CD4-positive, alpha-beta T cell treated with Interleukin-4 for 4 hours (primary cell): Measurements from ENCODE around the gene PCIF1.
"Not testable (repeated sequence)": the region's sequence is repeated elsewhere in the genome, so short reads cannot be mapped to it uniquely, and the experiment has no call there.

ENCODE experiments used
- DNase-seq: peaks from one replicate; pipeline ENCODE4 v3.0.0-alpha.2; 2020

PCIF1 gene

DNA sequence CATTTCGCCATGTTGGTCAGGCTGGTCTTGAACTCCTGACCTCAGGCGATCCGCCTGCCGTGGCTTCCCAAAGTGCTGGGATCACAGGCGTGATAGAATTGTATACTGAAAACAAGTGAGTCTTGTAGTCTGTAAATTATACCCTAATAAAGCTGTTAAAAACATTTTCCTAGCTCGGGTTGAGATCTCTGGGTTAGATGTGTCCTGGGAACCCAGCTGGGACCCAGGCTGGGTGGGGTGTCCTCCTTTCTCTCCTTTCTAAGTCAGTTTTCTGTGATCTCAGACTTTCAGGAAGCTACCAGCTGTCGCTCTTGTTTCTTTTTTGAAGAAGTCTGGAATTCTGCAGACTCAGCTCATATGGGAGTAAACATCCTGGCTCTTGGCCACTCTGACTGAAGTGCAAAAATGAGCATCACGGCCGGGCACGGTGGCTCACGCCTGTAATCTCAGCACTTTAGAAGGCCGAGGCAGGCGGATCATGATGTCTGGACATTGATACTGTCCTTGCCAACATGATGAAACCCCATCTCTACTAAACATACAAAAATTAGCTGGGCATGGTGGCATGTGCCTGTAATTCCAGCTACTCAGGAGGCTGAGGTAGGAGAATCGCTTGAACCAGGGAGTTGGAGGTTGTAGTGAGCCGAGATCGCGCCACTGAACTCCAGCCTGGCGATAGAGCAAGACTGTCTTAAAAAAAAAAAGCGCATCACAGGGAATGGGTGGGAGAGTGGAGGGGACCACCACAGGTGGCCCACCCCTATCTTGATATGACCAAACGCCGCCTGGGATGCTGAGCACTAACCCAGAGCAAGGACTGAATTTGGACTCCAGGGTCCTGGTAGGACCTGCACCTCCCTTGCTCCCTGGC lies 9.9 kb upstream of the PCIF1 start:
- no peak for DNase-seq

DNA sequence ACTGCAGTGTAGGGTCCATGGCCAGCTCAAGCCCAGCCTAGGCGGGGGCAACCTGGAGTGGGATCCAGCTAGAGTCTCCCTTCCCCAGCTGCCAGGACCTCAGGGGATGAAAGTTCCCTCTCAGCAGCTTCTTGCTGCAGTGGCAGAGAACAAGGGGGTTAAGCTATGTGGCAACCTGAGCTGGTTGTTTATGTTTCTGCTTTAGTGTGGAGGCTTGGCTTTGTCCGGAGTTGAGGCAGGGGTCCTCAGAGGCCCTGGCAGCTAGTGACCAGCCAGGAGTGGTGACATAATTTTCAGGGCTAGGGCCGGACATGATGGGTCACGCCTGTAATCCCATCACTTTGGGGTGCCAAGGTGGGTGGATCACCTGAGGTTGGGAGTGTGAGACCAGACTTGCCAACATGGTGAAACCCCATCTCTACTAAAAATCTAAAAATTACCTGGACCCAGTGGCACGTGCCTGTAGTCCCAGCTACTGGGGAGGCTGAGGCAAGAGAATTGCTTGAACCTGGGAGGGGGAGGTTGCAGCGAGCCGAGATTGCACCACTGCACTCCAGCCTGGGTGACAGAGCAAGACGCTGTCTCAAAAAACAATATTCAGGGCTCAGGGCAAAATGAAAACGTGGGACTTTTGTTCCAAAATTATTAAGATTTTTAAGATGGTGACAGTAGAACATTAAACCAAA lies 8.5 kb upstream of the PCIF1 start:
- DNase-seq = no peak

DNA sequence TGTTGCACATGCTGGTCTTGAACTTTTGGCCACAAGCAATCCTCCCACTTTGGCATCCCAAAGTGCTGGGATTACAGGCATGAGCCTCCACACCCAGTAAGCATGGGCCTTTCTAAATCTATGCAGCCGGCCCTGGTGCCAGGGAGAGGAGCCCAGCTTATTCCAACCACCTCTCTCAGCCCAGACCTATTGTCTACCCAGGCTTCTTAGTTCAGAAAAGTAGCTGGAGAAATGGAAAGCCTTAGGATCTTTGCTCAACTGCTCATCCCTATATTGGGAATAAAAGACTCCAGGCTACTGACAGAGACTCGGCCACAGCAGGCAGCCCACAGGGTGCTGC lies 7.8 kb upstream of the PCIF1 start:
- no peak for DNase-seq

DNA sequence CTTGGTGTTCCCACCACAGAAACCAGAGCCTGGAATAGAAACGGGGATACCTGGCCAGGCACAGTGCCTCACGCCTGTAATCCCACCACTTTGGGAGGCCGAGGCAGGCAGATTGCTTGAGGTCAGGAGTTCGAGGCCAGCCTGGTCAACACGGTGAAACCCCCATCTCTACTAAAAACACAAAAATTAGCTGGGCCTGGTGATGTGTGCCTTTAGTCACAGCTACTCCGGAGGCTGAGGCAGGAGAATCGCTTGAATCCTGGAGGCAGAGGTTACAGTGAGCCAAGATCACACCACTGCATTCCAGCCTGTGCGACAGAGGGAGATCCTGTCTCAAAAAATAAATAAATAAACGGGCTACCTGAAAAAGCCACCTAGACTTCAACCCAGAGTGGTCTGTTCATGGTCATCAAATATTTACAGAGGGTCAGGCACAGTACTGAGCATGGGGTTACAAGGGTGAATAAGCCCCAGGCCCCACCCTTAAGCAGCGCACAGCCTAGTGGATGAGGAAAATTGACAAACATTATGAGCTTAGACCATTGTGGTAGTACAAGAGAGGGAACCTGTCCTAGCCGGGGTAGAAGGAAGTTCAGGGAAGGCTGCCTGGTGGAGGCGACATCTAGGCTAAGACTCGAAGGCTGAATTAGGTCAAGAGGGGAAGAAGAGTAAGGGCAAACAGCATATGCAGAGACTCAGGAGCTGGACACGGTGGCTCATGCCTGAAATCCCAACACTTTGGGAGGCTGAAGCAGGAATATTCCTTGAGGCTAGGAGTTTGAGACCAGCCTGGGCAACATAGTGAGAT lies 7.2 kb upstream of the PCIF1 start:
- no peak for DNase-seq

DNA sequence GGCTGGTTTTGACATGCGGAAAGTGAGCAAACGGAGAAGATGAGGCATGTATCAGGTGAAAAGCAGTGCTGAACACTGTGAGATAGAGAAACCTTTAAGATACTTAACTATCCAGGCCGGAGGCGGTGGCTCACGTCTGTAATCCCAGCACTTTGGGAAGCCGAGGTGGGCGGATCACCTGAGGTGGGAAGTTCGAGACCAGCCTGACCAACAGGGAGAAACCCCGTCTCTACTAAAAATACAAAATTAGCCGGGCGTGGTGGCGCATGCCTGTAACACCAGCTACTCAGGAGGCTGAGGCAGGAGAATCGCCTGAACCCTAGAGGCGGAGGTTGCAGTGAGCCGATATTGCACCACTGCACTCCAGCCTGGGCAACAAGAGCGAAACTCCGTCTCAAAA lies 2.8 kb upstream of the PCIF1 start:
- DNase-seq = not testable (repeated sequence)

DNA sequence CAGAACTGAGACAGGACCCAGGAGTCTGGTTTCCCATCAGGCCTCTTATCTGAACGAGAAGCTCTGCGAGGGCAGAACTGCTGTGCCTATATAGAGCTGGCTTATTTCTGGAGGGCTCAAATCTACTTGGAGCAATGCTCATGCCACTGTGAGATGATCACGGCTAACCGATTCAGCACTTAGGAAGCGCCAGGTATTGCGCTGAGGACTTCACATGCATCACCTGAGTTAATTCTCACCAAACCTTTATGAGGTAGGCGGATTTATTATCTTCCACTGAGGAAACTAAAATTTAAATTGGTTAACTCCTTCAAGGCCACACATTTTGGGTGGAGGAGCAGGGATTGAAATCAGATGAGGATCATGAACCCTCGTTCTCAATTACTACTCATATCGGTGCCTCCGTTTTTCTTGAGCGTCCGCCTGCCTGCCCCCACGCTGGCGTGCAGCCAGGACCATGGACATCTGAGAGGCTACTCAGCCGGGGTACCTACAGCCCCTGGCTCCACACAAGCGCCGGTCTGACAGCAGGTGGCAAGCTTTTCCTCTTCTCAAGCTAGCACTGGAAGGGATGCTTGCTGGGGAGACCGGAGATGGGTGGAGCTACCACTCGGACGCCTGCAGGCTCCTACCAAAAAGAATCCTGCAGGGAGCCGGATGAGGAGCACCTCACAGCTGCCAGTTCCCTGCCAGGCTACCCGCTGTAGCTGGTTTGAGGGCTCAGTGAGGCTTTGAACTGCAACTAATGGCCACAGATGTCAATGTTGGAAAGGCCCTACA lies 1.0 kb upstream of the PCIF1 start:
- peak; percentile 65 for DNase-seq

DNA sequence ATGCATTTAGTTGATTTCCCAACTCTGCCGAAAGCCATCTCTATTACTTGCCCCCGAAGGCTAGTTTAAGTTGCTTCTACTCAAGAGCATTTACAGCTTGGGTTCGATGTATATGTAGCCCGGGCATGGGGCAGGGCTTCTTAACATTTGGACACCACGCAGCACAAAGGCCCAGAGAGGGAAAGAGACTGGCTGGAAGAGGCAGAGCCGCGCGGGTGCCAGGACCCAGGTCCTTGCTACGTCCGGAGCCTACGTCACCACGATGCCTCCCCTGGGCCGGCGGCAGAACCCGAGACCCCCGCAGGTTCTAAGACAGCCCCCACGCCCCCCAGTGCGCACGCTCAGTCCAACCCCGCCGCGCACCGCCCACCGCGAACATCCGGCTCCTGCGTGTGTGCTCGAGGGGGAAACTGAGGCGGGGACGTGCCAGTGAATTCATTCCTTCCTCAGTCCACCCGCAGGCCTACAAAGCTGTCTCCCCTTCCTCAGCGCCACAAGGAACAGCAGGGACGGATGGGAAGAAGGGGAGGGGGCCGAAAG lies 367 bp upstream of the PCIF1 start:
- no peak for DNase-seq

DNA sequence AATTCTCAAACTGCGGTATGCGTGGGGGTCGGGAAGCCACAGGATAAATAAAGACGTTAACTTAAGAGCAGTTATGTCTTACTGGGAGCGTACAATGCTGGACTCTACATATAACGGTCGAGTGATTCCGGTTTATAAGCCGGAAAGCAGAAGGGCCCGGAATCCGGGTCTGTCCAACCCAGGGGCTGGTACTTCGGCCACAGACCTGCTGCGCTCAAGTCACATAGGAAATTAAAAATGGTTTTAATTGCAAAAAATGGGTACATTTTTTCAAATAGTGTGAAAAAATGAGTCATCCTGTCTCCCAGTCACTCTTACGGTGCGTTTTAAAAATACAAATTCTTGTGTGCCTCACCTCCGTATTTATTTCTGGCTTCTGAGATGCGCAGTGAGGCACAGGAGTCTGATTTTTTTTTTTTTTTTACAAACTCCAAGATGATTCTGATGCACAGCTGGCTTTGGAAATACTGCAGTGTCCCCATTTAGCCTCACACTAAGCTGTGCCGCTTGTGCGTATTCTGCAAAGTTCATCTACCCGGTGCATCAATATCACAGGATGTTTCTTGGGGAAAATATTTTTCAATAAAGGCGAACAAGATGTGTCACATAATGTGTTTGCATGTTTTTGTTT lies 1.0 kb downstream of the PCIF1 start:
- peak; percentile 53 for DNase-seq

DNA sequence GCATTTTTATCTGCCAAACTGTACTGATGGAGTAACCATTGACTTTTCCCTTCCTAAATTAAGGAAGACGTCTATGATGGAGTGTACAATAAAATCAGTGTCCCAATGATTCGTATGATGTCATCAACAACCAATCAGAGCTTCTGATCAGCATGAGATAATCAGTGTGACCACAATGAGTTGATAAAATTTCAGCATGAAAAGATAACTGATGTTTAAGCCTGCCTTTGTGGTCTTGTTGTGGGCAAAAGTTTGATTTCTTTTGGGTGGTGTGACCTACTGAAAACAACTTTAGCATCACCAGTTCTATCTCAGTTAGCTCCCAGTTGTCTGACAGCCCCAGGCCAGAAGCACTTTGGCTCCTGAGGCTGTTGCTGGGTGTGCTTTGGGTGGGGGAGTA lies 3.3 kb downstream of the PCIF1 start:
- DNase-seq = peak; percentile 31

DNA sequence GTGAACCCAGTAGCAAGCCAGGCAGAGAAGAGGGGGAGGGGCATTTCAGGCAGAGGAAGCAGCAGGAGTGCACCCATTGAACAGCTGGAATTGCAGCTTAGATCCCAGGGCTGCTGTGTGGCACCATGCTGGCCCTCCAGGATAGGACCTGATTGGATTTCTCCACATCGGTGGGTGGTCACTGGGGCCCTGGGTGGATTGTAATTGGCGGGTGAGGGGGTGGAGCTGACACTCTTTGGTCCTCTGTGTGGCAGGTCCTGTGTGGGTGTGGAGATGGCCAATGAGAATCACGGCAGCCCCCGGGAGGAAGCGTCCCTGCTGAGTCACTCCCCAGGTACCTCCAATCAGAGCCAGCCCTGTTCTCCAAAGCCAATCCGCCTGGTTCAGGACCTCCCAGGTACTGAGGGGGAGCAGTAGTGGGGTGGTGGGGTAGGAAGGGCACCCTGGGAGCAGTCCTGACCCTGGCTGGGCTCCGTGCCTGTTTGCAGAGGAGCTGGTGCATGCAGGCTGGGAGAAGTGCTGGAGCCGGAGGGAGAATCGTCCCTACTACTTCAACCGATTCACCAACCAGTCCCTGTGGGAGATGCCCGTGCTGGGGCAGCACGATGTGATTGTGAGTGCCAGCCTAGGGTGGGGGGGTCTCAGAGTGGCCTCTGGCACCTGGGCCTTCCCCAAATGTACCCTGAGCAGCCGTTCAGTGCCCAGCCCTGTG lies 4.4 kb downstream of the PCIF1 start:
- DNase-seq = no peak

DNA sequence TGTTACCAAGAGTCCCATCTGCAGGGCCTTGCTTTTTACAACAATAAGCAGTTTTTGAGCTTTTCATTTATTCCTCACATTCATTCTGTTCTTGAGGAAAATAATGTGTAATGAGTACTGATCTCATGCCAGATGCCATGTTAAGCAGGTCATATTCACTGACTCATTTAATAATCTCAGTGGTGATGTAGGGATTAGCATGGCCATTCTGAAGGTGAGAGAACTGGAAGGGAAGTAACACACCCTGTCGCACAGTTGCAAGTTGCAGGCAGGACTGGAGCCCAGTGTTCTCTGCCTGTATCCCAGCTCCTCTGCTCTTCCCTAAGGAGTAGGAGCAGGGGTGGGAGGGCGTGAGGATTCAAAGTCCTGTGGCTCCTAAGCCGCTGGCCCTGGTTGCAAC lies 5.6 kb downstream of the PCIF1 start:
- no peak for DNase-seq

DNA sequence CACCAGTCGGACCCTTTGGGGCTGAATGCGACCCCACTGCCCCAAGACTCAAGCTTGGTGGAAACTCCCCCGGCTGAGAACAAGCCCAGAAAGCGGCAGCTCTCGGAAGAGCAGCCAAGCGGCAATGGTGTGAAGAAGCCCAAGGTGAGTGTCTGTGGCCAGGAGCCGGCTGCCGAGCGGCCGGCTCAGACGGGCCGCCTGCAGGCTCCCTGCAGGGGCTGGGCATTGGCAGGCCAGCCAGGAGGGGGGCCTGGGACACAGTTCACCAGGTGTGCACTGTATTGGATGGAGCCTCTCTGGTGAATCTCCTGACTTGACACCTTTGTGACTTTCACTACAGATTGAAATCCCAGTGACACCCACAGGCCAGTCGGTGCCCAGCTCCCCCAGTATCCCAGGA lies 6.0 kb downstream of the PCIF1 start:
- DNase-seq = no peak

DNA sequence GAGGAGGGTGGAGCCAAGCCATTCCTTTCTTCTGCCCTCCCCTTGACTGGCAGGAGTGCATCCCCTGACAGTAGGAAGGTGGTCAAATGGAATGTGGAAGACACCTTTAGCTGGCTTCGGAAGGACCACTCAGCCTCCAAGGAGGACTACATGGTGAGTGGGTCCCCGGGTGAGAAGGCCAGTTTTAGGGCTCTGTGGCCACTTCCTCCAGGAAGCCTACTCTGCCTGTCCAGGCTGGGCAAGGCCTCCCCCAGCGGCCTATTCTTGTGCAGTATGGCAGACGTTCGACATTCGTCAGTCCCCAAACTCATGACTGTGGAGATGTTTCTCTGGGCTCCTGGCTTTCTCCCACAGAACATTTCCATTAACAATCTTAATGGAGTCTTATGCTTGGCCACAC lies 9.1 kb downstream of the PCIF1 start:
- DNase-seq = no peak

DNA sequence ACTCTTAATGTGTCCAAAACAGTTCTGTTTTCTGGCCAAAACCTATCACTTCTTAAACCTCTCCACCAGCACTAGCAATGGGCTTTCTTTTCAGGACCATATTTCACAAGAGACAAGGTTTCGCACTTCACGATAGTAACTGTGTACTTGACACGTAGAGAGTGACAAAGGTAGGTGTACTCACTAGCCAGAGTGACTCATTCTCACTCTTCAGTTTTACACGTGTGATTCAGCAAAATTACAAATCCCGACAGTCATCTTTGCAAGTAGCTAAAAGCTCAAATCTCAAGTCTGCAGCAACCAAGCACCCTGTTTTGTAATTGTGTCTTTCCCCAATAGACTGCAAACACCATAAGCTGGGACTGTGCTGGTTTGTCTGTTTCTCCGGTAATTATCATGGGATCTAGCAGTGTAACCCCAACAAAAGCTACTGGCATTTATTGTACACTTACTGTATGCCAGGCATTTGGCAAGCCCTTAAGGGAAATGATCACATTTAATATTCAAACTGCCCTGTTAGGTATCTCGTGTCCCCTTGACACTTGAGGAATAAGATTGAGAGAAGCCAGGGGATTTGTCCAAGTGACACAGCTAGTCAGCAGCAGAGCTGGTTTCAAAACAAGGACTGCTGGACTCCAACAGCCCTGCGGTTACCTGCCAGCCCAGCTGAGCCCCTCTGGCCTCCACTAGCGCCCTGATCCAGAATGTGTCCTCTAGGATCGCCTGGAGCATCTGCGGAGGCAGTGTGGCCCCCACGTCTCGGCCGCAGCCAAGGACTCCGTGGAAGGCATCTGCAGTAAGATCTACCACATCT lies 9.9 kb downstream of the PCIF1 start:
- peak; percentile 51 for DNase-seq

DNA sequence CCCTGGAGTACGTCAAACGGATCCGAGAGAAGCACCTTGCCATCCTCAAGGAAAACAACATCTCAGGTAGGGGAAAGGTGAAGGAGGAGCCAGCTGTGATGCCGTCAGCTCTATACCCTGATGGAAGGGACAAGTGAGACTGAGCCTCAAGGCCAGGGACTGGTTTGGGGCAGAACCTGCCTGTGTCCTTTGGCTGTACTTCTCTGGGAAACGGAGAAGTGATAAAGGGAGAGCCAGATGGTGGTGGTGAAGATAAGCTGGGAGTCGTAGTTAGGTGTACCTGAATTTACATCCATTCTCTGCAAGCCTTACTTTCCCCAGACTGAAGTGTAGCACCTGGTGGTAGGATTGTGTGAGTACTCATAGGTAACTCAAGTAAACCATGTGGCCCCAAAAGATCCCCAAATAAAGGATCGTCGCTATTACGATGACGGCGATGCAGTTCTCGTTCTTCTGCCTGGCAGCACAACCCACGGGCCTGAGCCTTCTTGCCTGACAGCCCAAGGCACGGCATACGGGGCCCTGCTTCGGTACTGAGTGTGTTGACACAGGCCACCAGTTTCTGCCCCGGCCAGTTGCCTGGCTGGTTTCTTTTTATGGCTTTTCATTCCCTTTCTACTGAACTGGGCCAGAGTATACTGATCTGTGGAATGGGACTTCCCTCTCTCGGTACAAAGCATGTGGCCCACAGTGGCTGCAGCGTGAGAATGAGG lies 10.6 kb downstream of the PCIF1 start:
- DNase-seq = no peak

DNA sequence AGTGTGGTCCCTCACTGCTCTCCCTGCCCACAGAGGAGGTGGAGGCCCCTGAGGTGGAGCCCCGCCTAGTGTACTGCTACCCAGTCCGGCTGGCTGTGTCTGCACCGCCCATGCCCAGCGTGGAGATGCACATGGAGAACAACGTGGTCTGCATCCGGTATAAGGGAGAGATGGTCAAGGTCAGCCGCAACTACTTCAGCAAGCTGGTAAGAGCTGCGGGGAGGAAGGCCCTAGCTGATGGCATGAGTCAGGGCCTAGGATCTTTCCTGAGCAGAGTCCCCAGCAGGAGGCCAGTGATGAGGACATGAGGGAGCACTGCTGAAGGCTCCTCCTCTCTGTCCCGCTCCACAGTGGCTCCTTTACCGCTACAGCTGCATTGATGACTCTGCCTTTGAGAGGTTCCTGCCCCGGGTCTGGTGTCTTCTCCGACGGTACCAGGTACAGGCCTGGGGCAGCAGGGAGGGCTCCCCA lies 11.2 kb downstream of the PCIF1 start:
- no peak for DNase-seq

DNA sequence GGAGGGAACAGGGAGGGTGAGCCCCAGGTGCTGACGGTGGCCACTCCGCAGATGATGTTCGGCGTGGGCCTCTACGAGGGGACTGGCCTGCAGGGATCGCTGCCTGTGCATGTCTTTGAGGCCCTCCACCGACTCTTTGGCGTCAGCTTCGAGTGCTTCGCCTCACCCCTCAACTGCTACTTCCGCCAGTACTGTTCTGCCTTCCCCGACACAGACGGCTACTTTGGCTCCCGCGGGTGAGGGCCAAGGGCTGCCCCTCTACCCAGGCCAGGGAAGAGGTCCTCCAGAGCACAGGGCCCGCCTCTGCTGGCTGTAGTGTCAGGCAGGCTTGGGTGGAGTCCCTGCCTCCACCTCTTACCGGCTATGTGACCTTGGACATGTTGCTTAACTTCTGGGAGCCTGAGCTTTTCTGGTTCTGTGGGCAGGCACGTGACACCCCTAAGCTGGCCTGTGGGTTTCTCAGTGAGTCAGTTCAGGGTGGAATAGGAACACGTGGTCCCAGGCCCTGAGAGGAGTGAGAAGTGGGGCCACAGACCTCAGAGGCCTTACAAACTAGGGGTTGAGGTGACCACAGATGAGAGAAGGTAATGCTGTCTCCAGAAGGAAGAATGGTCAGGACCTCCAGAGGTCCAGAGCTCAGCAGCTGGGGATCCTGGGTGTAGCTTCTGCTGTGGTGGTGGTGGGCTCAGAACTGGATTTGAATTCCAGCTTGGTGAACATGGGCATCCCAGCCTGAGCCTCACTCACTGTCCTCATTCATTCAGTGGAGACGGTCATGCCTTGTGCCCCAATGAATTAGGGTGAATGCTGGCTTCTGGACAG lies 11.9 kb downstream of the PCIF1 start:
- peak; percentile 44 for DNase-seq

DNA sequence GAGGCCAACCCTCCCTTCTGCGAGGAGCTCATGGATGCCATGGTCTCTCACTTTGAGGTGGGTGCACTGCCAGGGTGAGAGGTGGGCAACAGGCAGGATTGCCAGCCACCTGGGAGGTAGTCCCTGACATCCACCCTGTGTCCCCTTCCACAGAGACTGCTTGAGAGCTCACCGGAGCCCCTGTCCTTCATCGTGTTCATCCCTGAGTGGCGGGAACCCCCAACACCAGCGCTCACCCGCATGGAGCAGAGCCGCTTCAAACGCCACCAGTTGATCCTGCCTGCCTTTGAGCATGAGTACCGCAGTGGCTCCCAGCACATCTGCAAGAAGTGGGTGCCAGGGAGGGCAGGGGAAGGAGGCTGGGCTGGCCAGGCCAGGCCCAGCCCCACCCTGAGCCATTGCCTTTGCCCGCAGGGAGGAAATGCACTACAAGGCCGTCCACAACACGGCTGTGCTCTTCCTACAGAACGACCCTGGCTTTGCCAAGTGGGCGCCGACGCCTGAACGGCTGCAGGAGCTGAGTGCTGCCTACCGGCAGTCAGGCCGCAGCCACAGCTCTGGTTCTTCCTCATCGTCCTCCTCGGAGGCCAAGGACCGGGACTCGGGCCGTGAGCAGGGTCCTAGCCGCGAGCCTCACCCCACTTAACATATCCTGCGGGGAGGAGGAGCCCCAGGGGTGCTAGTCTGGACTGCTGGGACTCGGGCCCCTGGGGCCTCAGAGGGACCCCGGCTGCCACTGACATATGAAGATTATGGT lies 12.8 kb downstream of the PCIF1 start:
- DNase-seq = no peak
